HCT116 (cell line): ENCODE results near the gene TPI1. TPM values are rescaled to one million over a fixed set of nuclear protein-coding genes. Genes with fewer than 3 reads are reported as not detected.

Experiments
- ATAC-seq: fragments of 200-7000 bp; cut with Tn5 transposase; 2 replicates; pipeline ENCODE4 v1.9.1; 2020; ENCODE audit warnings: mild to moderate bottlenecking, moderate library complexity
- BruUV-seq: library from RNA; stranded (reverse); fragments of 400-500 nt; replicated peaks from 2 replicates; lab custom pipeline; 2021; lab: Mats Ljungman, UMichigan
- CTCF ChIA-PET: fragments of 300-600 bp; sonication (Branson Sonifier 250); formaldehyde crosslinking; loops from one replicate; lab custom pipeline; 2021; ENCODE audit warnings: antibody characterized with exemption; lab: Charles Lee
- POLR2A ChIA-PET: fragments of 300-600, 350-600 bp; sonication (Branson Sonifier 250); formaldehyde crosslinking; loops from one replicate; lab custom pipeline; 2021; ENCODE audit warnings: antibody characterized with exemption; lab: Charles Lee
- RAD21 ChIA-PET, 2 experiments: fragments of 300-600 bp; sonication (Branson Sonifier 250); formaldehyde crosslinking; loops; one replicate each; lab custom pipeline; 2023; ENCODE audit warnings: low total read pairs in 2 of 2; ENCODE audit not compliant: uncharacterized antibody in 2 of 2, unreplicated experiment in 2 of 2, low non-redundant PET in 1 of 2; lab: Charles Lee
- DNase-seq: peaks from one replicate; pipeline ENCODE4 v3.0.0-alpha.2; 2010; ENCODE audit warnings: low read depth, low spot score
- H2AFZ ChIP-seq: fragments of 200-600 bp; shearing (Covaris generic), sonication (generic); 2 replicates; pipeline ENCODE4 v1.6.1; 2017; ENCODE audit warnings: low read depth, mixed run types, mixed read lengths, antibody characterized with exemption, low read length; ENCODE audit not compliant: poor library complexity, severe bottlenecking
- H3K27ac ChIP-seq: 2 replicates; pipeline ENCODE4 v1.5.1; 2012; ENCODE audit warnings: low read depth, low read length
- H3K27me3 ChIP-seq: fragments of 200-600 bp; sonication (generic); 2 replicates; pipeline ENCODE4 v1.6.1; 2016; ENCODE audit warnings: mixed run types, low read length, mixed read lengths; ENCODE audit not compliant: insufficient read depth
- H3K36me3 ChIP-seq, 2 experiments: fragments of 200-500 bp in 1 of 2; fragments of 200-600 bp in 1 of 2; sonication (Bioruptor generic) in 1 of 2; sonication (generic) in 1 of 2; 2 replicates each; pipeline versions ENCODE4 v1.5.1 to v1.6.1; 2014 to 2016; ENCODE audit warnings: low read length in 2 of 2, inconsistent platforms in 1 of 2, mixed read lengths in 1 of 2, mixed run types in 1 of 2; ENCODE audit not compliant: insufficient read depth in 2 of 2, control insufficient read depth in 1 of 2
- H3K4me1 ChIP-seq, 2 experiments: fragments of 200-600 bp in 1 of 2; sonication (generic) in 1 of 2; 2 replicates each; pipeline versions ENCODE4 v1.5.1 to v1.6.1; 2012 to 2017; ENCODE audit warnings: low read length in 2 of 2, inconsistent platforms in 1 of 2, mild to moderate bottlenecking in 1 of 2, mixed read lengths in 1 of 2, mixed run types in 1 of 2, moderate library complexity in 1 of 2; ENCODE audit not compliant: insufficient read depth in 2 of 2, control insufficient read depth in 1 of 2
- H3K4me2 ChIP-seq: fragments of 200-600 bp; sonication (generic); 2 replicates; pipeline ENCODE4 v1.6.1; 2017; ENCODE audit warnings: mixed run types, low read length, mixed read lengths
- H3K4me3 ChIP-seq, 2 experiments: fragments of 200-600 bp in 1 of 2; sonication (generic) in 1 of 2; replicated peaks in 1 of 2; 2 replicates each; pipeline ENCODE4 v1.5.1; 2011 to 2016; ENCODE audit warnings: low read length in 2 of 2, control low read depth in 1 of 2, low read depth in 1 of 2, mild to moderate bottlenecking in 1 of 2, mixed read lengths in 1 of 2, mixed run types in 1 of 2
- H3K79me2 ChIP-seq: fragments of 200-600 bp; sonication (generic); 2 replicates; pipeline ENCODE4 v1.6.1; 2017; ENCODE audit warnings: mild to moderate bottlenecking, mixed run types, low read length, moderate library complexity, mixed read lengths; ENCODE audit not compliant: insufficient read depth
- H3K9ac ChIP-seq: fragments of 200-600 bp; sonication (generic); 2 replicates; pipeline ENCODE4 v1.6.1; 2016; ENCODE audit warnings: low read length, mixed read lengths
- H3K9me2 ChIP-seq: fragments of 200-600 bp; sonication (generic), shearing (Covaris generic); 2 replicates; pipeline ENCODE4 v1.6.1; 2017; ENCODE audit warnings: mixed run types, mild to moderate bottlenecking, moderate library complexity; ENCODE audit not compliant: insufficient read depth
- H3K9me3 ChIP-seq, 2 experiments: fragments of 200-500 bp in 1 of 2; fragments of 200-600 bp in 1 of 2; sonication (Bioruptor generic) in 1 of 2; sonication (generic) in 1 of 2; 2 replicates each; pipeline ENCODE4 v1.6.1; 2014 to 2017; ENCODE audit warnings: low read length in 2 of 2, mixed read lengths in 2 of 2, inconsistent platforms in 1 of 2, low read depth in 1 of 2, mild to moderate bottlenecking in 1 of 2, mixed run types in 1 of 2, moderate library complexity in 1 of 2; ENCODE audit not compliant: control insufficient read depth in 1 of 2, insufficient read depth in 1 of 2
- H4K20me1 ChIP-seq: fragments of 200-600 bp; sonication (generic), shearing (Covaris generic); 2 replicates; pipeline ENCODE4 v1.6.1; 2017; ENCODE audit warnings: mixed run types, mild to moderate bottlenecking, moderate library complexity; ENCODE audit not compliant: insufficient read depth
- CBX3 ChIP-seq: IDR thresholded peaks from 2 replicates; pipeline ENCODE4 v1.6.1; 2012; ENCODE audit warnings: low read depth
- CEBPB ChIP-seq: IDR thresholded peaks from 2 replicates; pipeline ENCODE4 v1.6.1; 2012; ENCODE audit warnings: low read depth
- EGR1 ChIP-seq: IDR thresholded peaks from 2 replicates; pipeline ENCODE4 v1.6.1; 2012; ENCODE audit warnings: low read depth
- ELF1 ChIP-seq: IDR thresholded peaks from 2 replicates; pipeline ENCODE4 v1.6.1; 2012; ENCODE audit warnings: low read depth, borderline replicate concordance
- EZH2phosphoT487 ChIP-seq: fragments of 200-600 bp; IDR thresholded peaks from 2 replicates; pipeline ENCODE4 v1.6.1; 2018; ENCODE audit warnings: antibody characterized with exemption, borderline replicate concordance
- FOSL1 ChIP-seq: IDR thresholded peaks from 2 replicates; pipeline ENCODE4 v1.6.1; 2012; ENCODE audit warnings: low read depth
- JUND ChIP-seq: IDR thresholded peaks from 2 replicates; pipeline ENCODE4 v1.6.1; 2012
- POLR2A ChIP-seq: IDR thresholded peaks from 2 replicates; pipeline ENCODE4 v1.7.0; 2011; ENCODE audit warnings: borderline replicate concordance; ENCODE audit not compliant: insufficient read depth, insufficient read length; ENCODE audit errors: extremely low read depth
- RAD21 ChIP-seq: IDR thresholded peaks from 2 replicates; pipeline ENCODE4 v1.6.1; 2012; ENCODE audit warnings: low read depth, mild to moderate bottlenecking
- SIN3A ChIP-seq: IDR thresholded peaks from 2 replicates; pipeline ENCODE4 v1.6.1; 2012; ENCODE audit warnings: low read depth
- SP1 ChIP-seq: IDR thresholded peaks from 2 replicates; pipeline ENCODE4 v1.6.1; 2012; ENCODE audit warnings: low read depth
- SRF ChIP-seq: IDR thresholded peaks from 2 replicates; pipeline ENCODE4 v1.6.1; 2012; ENCODE audit warnings: low read depth
- TCF7L2 ChIP-seq: IDR thresholded peaks from 2 replicates; pipeline ENCODE4 v1.7.0; 2011; ENCODE audit warnings: borderline replicate concordance, inconsistent platforms; ENCODE audit not compliant: insufficient read depth, insufficient read length; ENCODE audit errors: extremely low read depth
- ZFX ChIP-seq: fragments of 450-650 bp; IDR thresholded peaks from 2 replicates; pipeline ENCODE4 v1.6.1; 2017
- ZNF274 ChIP-seq: fragments of 200-500 bp; sonication (Bioruptor generic); IDR thresholded peaks from 2 replicates; pipeline ENCODE4 v1.6.1; 2014; ENCODE audit warnings: mild to moderate bottlenecking, low read depth, low read length, inconsistent platforms
- intact Hi-C: fragments of 100-400 bp; cut with micrococcal nuclease; formaldehyde crosslinking; loops from 2 replicates; pipeline ENCODE4 v1.10.0; 2022
- total RNA-seq: library from RNA; stranded (reverse); gene quantifications from one replicate; pipeline ENCODE4 v1.2.1, GENCODE V29; 2021; ENCODE audit not compliant: unreplicated experiment
- TF ChIP-seq, protein P1 (sequence below): IDR thresholded peaks from 2 replicates; pipeline ENCODE4 v1.6.1; 2011; ENCODE audit warnings: mild to moderate bottlenecking, low read length, moderate library complexity; ENCODE audit not compliant: insufficient replicate concordance; ENCODE audit errors: extremely low read depth
- TF ChIP-seq, protein P2 (sequence below): IDR thresholded peaks from 2 replicates; pipeline ENCODE4 v1.6.1; 2012; ENCODE audit warnings: low read depth
- TF ChIP-seq, protein P3 (sequence below): IDR thresholded peaks from 2 replicates; pipeline ENCODE4 v1.6.1; 2012
- TF ChIP-seq, protein P4 (sequence below), 3 experiments: fragments of 200-600 bp in 1 of 3; sonication (generic) in 1 of 3; IDR thresholded peaks in 2 of 3; conservative IDR thresholded peaks in 1 of 3; 2 replicates each; pipeline ENCODE4 v1.5.1; 2012 to 2017; ENCODE audit warnings: low read depth in 2 of 3, low read length in 2 of 3, antibody characterized with exemption in 1 of 3, borderline replicate concordance in 1 of 3, control low read depth in 1 of 3, mild to moderate bottlenecking in 1 of 3, mixed read lengths in 1 of 3, mixed run types in 1 of 3, moderate library complexity in 1 of 3; ENCODE audit not compliant: insufficient read depth in 1 of 3

TPI1 gene
- total RNA-seq, 1 experiment from 2014 or later = 1,068 TPM

DNA sequence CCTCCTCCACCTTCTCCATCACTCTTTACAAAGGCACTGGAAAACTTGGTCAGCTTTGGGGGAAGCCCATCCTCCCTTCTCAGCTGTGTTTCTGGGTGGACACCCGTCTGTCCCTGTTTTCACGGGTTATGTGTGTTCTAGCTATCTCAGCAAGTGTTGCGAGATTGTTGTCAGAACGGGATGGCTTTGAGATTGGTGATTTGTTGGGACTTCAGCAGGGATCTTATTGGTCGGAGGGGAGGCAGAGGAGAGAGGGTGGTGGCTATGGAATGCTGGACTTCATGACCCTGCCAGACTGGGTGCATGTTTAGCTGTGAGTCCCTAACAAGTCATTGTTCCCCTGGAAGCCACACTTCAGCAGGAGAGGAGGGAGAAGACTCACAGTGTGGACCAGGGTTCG is 13.3 kb upstream of the TPI1 start:
- peak overlapping the region; percentile 65 for H3K27ac ChIP-seq
- no peaks in the 10 kb centered on the region for H4K20me1 ChIP-seq
- H3K4me3 ChIP-seq = no peak overlapping the region
- no peaks in the 10 kb centered on the region for H3K27me3 ChIP-seq
- H3K4me2 ChIP-seq = peak overlapping the region; percentile 100; the same call in 1 of the 2 replicates
- ChIA-PET POLR2A (interaction anchor here (8.9 kb wide), 1 partner anchor 15 kb away, joined by 186 read pairs; the partner anchor contains the start of genes SPSB2 and TPI1), CTCF (interaction anchor here (3.4 kb wide), 1 partner anchor 101 kb away, joined by 19 read pairs; the partner anchor contains the start of gene MLF2)
- intact Hi-C loops = loop anchor here (5.0 kb wide), 1 partner anchor 247 kb away; the partner anchor contains the start of gene CHD4
- H3K9me2 ChIP-seq = no peaks in the 10 kb centered on the region
- H3K4me1 ChIP-seq = peaks cover 15 to 31% of the 10 kb centered on the region in 2 experiments
- peaks cover 33 to 56% of the 10 kb centered on the region in 2 experiments; a peak in 3 of 4 replicates for H3K36me3 ChIP-seq
- no TSS peak for BruUV-seq
- no peak for TF ChIP-seq EZH2phosphoT487
- TF ChIP-seq POLR2A = no peak
- no peak for TF ChIP-seq ZFX
- TF ChIP-seq FOSL1 = no peak
- no peak for TF ChIP-seq RAD21
- TF ChIP-seq, protein P1, sequence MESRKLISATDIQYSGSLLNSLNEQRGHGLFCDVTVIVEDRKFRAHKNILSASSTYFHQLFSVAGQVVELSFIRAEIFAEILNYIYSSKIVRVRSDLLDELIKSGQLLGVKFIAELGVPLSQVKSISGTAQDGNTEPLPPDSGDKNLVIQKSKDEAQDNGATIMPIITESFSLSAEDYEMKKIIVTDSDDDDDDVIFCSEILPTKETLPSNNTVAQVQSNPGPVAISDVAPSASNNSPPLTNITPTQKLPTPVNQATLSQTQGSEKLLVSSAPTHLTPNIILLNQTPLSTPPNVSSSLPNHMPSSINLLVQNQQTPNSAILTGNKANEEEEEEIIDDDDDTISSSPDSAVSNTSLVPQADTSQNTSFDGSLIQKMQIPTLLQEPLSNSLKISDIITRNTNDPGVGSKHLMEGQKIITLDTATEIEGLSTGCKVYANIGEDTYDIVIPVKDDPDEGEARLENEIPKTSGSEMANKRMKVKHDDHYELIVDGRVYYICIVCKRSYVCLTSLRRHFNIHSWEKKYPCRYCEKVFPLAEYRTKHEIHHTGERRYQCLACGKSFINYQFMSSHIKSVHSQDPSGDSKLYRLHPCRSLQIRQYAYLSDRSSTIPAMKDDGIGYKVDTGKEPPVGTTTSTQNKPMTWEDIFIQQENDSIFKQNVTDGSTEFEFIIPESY = no peak
- TF ChIP-seq, protein P2, sequence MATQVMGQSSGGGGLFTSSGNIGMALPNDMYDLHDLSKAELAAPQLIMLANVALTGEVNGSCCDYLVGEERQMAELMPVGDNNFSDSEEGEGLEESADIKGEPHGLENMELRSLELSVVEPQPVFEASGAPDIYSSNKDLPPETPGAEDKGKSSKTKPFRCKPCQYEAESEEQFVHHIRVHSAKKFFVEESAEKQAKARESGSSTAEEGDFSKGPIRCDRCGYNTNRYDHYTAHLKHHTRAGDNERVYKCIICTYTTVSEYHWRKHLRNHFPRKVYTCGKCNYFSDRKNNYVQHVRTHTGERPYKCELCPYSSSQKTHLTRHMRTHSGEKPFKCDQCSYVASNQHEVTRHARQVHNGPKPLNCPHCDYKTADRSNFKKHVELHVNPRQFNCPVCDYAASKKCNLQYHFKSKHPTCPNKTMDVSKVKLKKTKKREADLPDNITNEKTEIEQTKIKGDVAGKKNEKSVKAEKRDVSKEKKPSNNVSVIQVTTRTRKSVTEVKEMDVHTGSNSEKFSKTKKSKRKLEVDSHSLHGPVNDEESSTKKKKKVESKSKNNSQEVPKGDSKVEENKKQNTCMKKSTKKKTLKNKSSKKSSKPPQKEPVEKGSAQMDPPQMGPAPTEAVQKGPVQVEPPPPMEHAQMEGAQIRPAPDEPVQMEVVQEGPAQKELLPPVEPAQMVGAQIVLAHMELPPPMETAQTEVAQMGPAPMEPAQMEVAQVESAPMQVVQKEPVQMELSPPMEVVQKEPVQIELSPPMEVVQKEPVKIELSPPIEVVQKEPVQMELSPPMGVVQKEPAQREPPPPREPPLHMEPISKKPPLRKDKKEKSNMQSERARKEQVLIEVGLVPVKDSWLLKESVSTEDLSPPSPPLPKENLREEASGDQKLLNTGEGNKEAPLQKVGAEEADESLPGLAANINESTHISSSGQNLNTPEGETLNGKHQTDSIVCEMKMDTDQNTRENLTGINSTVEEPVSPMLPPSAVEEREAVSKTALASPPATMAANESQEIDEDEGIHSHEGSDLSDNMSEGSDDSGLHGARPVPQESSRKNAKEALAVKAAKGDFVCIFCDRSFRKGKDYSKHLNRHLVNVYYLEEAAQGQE = no peak
- no peak for TF ChIP-seq EGR1
- no peak for TF ChIP-seq CBX3
- TF ChIP-seq JUND = no peak
- TF ChIP-seq, protein P3, sequence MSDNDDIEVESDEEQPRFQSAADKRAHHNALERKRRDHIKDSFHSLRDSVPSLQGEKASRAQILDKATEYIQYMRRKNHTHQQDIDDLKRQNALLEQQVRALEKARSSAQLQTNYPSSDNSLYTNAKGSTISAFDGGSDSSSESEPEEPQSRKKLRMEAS = no peak
- TF ChIP-seq SRF = no peak
- TF ChIP-seq, protein P4, sequence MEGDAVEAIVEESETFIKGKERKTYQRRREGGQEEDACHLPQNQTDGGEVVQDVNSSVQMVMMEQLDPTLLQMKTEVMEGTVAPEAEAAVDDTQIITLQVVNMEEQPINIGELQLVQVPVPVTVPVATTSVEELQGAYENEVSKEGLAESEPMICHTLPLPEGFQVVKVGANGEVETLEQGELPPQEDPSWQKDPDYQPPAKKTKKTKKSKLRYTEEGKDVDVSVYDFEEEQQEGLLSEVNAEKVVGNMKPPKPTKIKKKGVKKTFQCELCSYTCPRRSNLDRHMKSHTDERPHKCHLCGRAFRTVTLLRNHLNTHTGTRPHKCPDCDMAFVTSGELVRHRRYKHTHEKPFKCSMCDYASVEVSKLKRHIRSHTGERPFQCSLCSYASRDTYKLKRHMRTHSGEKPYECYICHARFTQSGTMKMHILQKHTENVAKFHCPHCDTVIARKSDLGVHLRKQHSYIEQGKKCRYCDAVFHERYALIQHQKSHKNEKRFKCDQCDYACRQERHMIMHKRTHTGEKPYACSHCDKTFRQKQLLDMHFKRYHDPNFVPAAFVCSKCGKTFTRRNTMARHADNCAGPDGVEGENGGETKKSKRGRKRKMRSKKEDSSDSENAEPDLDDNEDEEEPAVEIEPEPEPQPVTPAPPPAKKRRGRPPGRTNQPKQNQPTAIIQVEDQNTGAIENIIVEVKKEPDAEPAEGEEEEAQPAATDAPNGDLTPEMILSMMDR (IDR thresholded peaks at IDR 0.05 in 2 of 3, conservative IDR thresholded peaks at IDR 0.05 in 1 of 3; ENCODE audit: borderline replicate concordance in 1 of 3, insufficient read depth in 1 of 3, low read depth in 2 of 3, low read length in 2 of 3) = no peak
- TF ChIP-seq SP1 = no peak
- TF ChIP-seq ZNF274 = no peak
- TF ChIP-seq CEBPB = no peak
- TF ChIP-seq ELF1 = no peak
- TF ChIP-seq TCF7L2 = no peak
- no peak for TF ChIP-seq SIN3A
- TF ChIP-seq, all 23 proteins: peak for 0
- DNase-seq = no peak
- no peak overlapping the region for H2AFZ ChIP-seq
- no peak for ATAC-seq
- RAD21 ChIA-PET = no interaction called here
- no peaks in the 10 kb centered on the region for H3K9me3 ChIP-seq
- H3K79me2 ChIP-seq = peaks cover 49% of the 10 kb centered on the region
- H3K9ac ChIP-seq = no peak overlapping the region
